A172 (cell line): Measurements from ENCODE around the gene KCNQ1. TPM values are rescaled to one million over a fixed set of nuclear protein-coding genes. Genes with fewer than 3 reads are reported as not detected.

Experiments
- DNase-seq: peaks from one replicate; pipeline ENCODE4 v3.0.0-alpha.2; 2015; ENCODE audit warnings: low spot score
- total RNA-seq: library from RNA; depleted of rRNA; stranded (reverse); fragments of >200 nt; shearing (Covaris generic); gene quantifications from 2 replicates; pipeline ENCODE4 v1.2.3, GENCODE V29; 2014

Gene KCNQ1
- total RNA-seq, 1 experiment from 2014 or later: 3.5 TPM

- DNase-seq: no peak
These were observed 77.2 kb downstream of the KCNQ1 start for GRCh38 chr11:2521733-2522630.

DNA sequence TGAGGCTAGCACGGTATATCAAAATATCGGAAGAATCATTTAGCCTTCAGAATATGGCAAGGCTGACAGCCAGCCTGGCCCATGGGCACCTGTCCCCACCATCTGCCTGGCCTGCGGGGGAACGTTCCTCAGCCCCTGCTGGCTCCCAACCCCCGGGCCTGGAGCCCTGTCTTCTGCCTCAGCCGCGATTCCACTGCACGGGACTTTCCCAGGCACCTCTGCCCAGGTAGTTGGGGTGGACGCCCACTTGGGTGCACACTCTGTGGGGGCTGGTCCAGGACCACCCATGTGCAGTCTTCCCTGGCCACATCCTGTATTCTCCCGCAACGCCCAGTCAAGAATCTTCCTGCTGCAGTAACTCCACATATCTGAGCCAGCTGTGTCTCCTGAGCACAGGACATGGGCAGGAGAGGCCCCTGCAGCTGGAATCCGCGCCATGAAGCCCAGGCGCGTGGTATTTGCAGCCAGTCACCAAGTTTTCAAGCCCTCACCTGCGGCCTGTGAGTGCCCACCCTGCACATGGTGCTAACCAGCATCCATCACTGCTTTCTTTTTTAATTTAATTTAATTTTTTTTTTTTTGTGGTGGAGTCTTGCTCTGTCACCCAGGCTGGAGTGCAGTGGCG lies 77.9 kb downstream of the KCNQ1 start:
- no peak for DNase-seq

DNA sequence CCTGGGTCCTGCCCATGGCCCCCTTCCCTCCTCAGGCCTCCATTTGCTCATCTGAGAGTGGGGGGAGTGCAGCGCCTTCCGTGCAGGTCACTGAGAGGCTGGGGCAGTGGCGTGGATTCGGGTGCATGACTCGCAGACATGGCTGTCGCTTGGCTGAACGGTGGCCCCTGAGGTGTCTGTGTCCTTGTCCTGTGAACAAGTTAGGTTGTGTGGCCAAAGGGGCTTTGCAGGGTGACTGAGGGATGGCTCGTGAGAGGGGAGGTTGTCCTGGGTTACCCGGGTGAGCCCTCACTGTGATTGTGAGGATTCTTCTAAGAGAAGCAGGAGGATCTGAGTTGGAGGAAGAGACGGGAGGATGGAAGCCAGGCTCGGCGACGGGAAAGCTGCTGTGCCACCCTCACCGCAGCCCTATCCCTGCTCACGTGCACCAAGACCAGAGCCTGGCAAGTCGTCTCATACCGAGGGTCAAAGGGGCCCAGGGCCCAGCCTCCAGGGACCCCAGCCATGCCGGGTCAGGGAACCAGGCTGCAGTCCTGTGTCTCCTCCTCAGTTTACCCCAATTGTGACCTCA lies 79.1 kb downstream of the KCNQ1 start:
- DNase-seq: no peak

- DNase-seq: no peak
These were observed 79.8 kb downstream of the KCNQ1 start for GRCh38 chr11:2524446-2525165.

DNA sequence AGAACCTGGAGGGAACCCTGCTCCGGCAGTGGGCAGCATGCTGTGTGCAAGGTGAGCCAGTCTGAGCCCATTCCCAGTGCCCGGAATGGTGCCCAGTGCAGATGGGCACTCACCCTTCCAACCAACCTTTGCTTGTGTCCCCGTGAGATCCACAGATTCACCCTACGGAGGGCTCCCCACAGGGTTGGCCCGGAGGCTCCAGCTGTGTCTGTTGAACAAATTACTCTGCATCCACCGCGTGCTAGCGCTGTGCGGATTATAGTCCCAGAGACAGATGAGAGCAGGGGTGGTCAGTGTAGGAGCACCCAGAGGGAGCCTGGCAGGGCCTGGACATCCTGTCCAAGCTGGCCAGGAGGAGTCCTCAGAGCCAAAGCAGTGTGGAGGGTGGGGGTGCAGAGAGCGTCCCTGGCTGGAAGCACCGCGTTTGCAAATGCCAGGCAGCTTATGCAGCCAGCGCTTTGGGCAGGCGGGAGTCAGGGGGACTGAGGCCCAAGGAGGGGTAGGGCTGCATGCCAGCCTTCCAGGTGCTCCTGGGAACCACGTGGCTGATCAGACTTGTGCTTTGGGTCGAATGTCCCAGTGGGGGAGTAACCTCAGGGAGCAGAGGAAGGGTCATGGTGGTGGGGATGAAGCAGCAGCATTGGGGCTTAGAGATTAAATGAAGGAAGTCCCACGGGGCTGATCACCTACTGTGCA lies 80.5 kb downstream of the KCNQ1 start:
- no peak for DNase-seq

DNA sequence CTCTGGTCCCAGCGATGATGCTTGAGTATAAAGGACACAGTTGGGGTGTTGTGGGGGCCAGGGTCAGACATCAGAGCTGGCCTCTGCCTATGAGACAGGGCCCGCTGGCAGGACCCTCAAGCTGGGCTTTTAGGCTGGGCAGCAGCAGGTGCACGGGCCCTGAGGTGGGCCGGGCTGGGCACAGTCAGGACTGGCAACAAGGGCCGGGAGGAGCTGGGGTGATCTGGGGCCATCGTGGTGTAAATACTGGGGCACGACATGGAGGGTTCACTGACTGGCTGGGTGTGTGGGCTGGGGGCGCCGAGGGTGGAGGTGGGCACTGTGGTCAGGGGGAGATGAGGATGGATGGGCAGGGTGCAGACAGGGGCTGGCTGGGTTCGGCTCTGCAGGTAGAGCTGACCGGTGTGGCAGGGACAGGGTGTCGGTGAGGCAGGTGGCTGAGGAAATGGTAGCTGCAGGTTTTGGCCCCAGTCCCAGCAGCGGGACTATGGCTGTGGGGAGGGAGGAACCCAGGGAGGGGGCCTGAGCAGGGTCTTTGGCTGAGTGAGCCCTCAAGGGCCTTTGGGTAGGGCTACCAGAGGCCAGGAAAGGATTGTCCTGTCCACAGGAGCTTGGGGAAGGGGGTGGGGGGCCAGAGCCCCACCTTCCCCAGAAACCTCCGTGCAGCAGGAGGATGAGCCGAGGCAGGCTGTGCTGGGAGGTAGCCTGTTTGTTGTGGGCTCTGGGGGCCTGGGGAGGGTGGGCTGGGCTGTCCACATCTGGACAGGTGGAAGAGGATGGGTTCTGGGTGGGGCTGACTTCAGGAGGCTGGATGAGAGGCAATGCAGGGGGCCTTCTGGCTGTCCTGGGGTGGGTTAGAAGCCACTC lies 81.4 kb downstream of the KCNQ1 start:
- DNase-seq: no peak

- no peak for DNase-seq
These were observed 82.1 kb downstream of the KCNQ1 start for GRCh38 chr11:2526808-2527381.

DNA sequence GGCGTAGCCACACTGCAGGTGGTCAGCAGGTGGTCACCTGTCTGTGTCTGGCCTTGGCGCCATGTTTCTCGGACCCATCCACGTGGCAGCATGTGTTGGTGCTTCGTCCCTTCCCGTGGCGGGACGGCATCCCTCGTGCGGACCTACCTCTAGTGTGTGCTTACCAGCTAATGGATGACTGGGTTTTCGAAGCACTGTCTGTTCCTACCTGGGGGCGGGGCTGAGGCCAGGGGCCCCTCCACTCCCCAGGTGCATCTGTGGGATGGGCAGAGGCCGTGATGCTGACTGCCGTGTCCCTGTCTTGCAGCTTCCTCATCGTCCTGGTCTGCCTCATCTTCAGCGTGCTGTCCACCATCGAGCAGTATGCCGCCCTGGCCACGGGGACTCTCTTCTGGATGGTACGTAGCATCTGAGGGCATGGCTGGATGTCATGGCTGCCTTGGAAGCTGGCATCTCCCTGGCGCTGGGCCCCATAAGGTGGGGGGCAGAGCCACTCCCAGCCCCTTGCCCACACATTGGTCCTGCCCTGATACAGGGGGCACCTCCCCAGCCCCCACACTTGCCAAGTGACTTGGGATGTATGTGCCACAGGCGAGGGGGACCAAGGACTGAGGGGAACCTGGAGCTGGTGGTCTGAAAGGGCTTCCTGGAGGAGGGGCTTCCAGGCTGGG lies 82.9 kb downstream of the KCNQ1 start:
- DNase-seq: no peak

DNA sequence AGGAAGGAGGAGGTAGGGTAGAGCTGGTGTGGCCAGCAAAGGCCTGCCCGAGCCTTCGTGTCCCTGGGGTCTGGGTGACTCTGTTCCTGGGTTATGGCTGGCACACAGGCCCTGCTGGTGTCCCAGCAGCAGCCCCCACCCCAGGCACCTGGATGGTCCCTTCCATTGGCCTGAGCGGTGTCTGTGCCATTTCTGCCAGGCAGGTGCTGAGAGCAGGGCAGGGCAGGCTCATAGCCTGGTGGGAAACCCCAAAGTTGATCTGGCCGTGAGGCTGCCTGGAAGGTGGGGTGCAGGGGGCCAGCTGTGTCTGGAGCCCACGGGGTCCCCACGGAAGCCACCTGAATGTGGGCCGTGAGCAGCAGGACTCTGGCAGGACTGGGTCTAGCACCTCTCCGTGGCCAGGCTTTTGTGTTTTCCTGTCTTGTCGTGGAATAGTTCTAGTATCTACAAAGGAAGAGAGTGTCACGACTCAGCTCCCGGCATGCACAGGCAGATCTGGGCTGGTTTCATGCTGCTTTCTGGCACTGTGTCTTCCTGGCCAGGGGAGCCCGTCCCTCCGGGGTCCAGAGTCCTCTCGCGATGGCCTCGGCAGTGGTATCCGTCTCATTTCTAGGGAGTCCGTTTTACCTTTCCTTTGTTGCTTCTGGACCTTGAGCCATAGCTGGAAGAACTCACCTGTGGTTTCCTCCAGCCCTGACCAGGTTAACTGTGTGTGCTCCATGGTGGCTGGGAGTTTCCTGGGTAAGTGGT lies 83.7 kb downstream of the KCNQ1 start:
- no peak for DNase-seq

GRCh38 chr11:2529173-2529572 lies 84.4 kb downstream of the KCNQ1 start:
- no peak for DNase-seq

DNA sequence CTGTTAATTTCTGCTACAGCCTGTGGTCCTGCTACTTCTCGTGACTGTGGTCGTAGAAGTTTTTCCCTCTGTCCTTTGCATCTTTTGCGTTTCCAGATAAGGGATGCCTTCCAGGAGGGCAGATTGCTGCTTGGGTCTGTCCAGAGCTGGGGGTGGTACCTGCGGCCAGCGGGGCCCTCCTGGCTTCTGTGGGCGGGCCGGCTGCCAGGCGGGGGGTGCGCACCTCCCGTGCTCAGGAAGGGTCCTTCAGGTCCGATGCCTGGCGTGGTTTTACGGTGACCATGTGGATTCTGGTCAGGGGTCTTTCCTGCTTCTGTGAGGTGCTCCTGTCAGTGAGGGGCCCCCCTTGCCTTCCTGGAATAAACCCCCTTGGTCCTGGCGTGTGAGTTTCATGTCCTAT lies 84.8 kb downstream of the KCNQ1 start:
- DNase-seq: no peak

DNA sequence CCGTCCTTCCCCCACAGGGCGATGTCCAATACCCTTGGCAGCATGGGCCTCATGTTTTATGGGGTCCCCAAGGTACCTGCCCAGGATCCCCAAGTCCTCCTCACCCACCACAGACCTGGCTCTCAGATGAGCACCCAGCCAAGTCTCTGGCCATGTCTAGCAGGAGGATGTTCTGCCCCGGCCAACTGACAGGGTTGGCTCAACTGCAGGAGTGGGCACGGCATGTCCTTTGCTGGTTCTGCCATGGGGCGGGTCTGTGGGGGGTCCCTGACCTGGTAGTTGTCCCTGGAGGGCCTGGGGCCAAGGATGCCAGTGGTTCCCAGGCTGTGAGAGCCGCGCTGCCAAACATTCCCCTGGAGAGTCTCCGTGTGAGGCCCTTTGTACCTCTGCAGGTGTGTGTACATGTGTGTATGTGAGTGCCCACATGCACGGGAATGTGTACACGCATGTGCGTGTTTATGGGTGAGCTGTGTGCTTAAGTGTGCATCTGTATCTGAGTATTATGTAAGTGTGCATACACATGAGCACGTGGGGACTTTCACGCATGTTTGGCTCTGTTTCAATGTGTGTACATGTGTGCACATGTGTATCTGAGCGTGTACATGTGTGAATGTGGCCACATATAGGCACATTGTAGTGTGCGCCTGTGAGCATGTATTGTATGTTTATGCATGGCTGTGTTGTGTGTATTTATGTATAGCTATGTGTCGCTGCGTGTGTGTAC lies 85.5 kb downstream of the KCNQ1 start:
- DNase-seq: no peak

GRCh38 chr11:2530855-2531200 lies 86.0 kb downstream of the KCNQ1 start:
- DNase-seq: no peak

- DNase-seq: peak; percentile 54
These were observed 86.6 kb downstream of the KCNQ1 start for GRCh38 chr11:2531277-2531986.

GRCh38 chr11:2531987-2532703 lies 87.3 kb downstream of the KCNQ1 start:
- DNase-seq: no peak

GRCh38 chr11:2532704-2533586 lies 88.1 kb downstream of the KCNQ1 start:
- DNase-seq: peak; percentile 92
